HEK293 (cell line): Measurements from ENCODE around the gene SLC31A1.

Experiments
- BCL11B ChIP-seq: fragments of 450-650 bp; formaldehyde crosslinking; IDR thresholded peaks from 2 replicates; pipeline ENCODE4 v1.5.1; 2016; ENCODE audit warnings: low read depth, missing biosample characterization, missing genetic modification characterization
- ELK4 ChIP-seq: IDR thresholded peaks from 2 replicates; pipeline ENCODE4 v1.6.1; 2011; ENCODE audit warnings: mild to moderate bottlenecking, low read depth, low read length, borderline replicate concordance
- KLF16 ChIP-seq: fragments of 450-650 bp; formaldehyde crosslinking; IDR thresholded peaks from 2 replicates; pipeline ENCODE4 v1.5.1; 2017; ENCODE audit warnings: missing biosample characterization, missing genetic modification characterization
- PRDM4 ChIP-seq: fragments of 450-650 bp; formaldehyde crosslinking; IDR thresholded peaks from 2 replicates; pipeline ENCODE4 v1.5.1; 2017; ENCODE audit warnings: missing biosample characterization, missing genetic modification characterization
- REST ChIP-seq: fragments of 450-650 bp; formaldehyde crosslinking; IDR thresholded peaks from 2 replicates; pipeline ENCODE4 v1.5.1; 2016; ENCODE audit warnings: missing biosample characterization, missing genetic modification characterization
- TRIM28 ChIP-seq: IDR thresholded peaks from 2 replicates; pipeline ENCODE4 v1.6.1; 2011; ENCODE audit warnings: low read length, control low read depth, borderline replicate concordance
- ZNF416 ChIP-seq: fragments of 450-650 bp; formaldehyde crosslinking; IDR thresholded peaks from 2 replicates; pipeline ENCODE4 v1.5.1; 2016; ENCODE audit warnings: missing biosample characterization, missing genetic modification characterization
- ZNF423 ChIP-seq: fragments of 450-650 bp; formaldehyde crosslinking; IDR thresholded peaks from 2 replicates; pipeline ENCODE4 v1.5.1; 2016; ENCODE audit warnings: missing biosample characterization, missing genetic modification characterization
- ZNF449 ChIP-seq: fragments of 450-650 bp; formaldehyde crosslinking; IDR thresholded peaks from 2 replicates; pipeline ENCODE4 v1.5.1; 2017; ENCODE audit warnings: missing biosample characterization, mild to moderate bottlenecking, missing genetic modification characterization, moderate library complexity
- ZNF501 ChIP-seq: fragments of 450-650 bp; formaldehyde crosslinking; IDR thresholded peaks from 2 replicates; pipeline ENCODE4 v1.5.1; 2016; ENCODE audit warnings: missing biosample characterization, missing genetic modification characterization
- ZNF513 ChIP-seq: fragments of 450-650 bp; IDR thresholded peaks from 2 replicates; pipeline ENCODE4 v1.5.1; 2018; ENCODE audit warnings: missing biosample characterization, missing genetic modification characterization
- ZNF561 ChIP-seq: fragments of 450-650 bp; IDR thresholded peaks from 2 replicates; pipeline ENCODE4 v1.5.1; 2018; ENCODE audit warnings: missing biosample characterization, missing genetic modification characterization, borderline replicate concordance
- ZNF843 ChIP-seq: fragments of 450-650 bp; formaldehyde crosslinking; IDR thresholded peaks from 2 replicates; pipeline ENCODE4 v1.5.1; 2016; ENCODE audit warnings: missing biosample characterization, missing genetic modification characterization
- TF ChIP-seq, protein P1 (sequence below): fragments of 450-650 bp; formaldehyde crosslinking; conservative IDR thresholded peaks from 2 replicates; pipeline ENCODE4 v1.5.1; 2016; ENCODE audit warnings: low read depth, missing biosample characterization, missing genetic modification characterization
- TF ChIP-seq, protein P2 (sequence below): fragments of 450-650 bp; formaldehyde crosslinking; IDR thresholded peaks from 2 replicates; pipeline ENCODE4 v1.5.1; 2016; ENCODE audit warnings: missing biosample characterization, missing genetic modification characterization
- TF ChIP-seq, protein P3 (sequence below): fragments of 450-650 bp; formaldehyde crosslinking; IDR thresholded peaks from 2 replicates; pipeline ENCODE4 v1.5.1; 2016; ENCODE audit warnings: missing biosample characterization, missing genetic modification characterization

SLC31A1 gene

GRCh38 chr9:113275157-113276131 lies 54.1 kb downstream of the SLC31A1 start, which contains the start of the genes CDC26 and PRPF4 (continued):
- TF ChIP-seq ZNF561 (tag by site-specific recombination) (no peak), ZNF843 (tag by site-specific recombination) (no peak), PRDM4 (tag by site-specific recombination) (peak; percentile 47; the same call in 1 of the 2 replicates), TRIM28 (no peak), BCL11B (no peak), ZNF449 (tag by site-specific recombination) (0 out of 2 replicates have a peak, but pooled peaks have one; percentile 32), KLF16 (tag by site-specific recombination) (peak; percentile 50), ZNF501 (tag by site-specific recombination) (peak; percentile 69), ZNF423 (tag by site-specific recombination) (0 out of 2 replicates have a peak, but pooled peaks have one; percentile 11), ZNF513 (tag by site-specific recombination) (no peak), ELK4 (no peak), REST (tag by site-specific recombination) (no peak; the same call in 1 of the 2 replicates), ZNF416 (tag by site-specific recombination) (no peak)
- TF ChIP-seq, protein P1, sequence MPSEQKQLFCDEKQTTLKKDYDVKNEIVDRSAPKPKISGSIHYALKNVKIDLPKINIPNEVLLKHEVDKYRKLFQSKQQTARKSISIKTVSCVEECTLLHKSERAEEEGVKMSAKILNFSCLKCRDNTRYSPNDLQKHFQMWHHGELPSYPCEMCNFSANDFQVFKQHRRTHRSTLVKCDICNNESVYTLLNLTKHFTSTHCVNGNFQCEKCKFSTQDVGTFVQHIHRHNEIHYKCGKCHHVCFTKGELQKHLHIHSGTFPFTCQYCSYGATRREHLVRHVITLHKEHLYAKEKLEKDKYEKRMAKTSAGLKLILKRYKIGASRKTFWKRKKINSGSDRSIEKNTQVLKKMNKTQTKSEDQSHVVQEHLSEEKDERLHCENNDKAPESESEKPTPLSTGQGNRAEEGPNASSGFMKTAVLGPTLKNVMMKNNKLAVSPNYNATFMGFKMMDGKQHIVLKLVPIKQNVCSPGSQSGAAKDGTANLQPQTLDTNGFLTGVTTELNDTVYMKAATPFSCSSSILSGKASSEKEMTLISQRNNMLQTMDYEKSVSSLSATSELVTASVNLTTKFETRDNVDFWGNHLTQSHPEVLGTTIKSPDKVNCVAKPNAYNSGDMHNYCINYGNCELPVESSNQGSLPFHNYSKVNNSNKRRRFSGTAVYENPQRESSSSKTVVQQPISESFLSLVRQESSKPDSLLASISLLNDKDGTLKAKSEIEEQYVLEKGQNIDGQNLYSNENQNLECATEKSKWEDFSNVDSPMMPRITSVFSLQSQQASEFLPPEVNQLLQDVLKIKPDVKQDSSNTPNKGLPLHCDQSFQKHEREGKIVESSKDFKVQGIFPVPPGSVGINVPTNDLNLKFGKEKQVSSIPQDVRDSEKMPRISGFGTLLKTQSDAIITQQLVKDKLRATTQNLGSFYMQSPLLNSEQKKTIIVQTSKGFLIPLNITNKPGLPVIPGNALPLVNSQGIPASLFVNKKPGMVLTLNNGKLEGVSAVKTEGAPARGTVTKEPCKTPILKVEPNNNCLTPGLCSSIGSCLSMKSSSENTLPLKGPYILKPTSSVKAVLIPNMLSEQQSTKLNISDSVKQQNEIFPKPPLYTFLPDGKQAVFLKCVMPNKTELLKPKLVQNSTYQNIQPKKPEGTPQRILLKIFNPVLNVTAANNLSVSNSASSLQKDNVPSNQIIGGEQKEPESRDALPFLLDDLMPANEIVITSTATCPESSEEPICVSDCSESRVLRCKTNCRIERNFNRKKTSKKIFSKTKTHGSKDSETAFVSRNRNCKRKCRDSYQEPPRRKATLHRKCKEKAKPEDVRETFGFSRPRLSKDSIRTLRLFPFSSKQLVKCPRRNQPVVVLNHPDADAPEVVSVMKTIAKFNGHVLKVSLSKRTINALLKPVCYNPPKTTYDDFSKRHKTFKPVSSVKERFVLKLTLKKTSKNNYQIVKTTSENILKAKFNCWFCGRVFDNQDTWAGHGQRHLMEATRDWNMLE (tag by site-specific recombination): peak; percentile 68
- TF ChIP-seq, protein P2, sequence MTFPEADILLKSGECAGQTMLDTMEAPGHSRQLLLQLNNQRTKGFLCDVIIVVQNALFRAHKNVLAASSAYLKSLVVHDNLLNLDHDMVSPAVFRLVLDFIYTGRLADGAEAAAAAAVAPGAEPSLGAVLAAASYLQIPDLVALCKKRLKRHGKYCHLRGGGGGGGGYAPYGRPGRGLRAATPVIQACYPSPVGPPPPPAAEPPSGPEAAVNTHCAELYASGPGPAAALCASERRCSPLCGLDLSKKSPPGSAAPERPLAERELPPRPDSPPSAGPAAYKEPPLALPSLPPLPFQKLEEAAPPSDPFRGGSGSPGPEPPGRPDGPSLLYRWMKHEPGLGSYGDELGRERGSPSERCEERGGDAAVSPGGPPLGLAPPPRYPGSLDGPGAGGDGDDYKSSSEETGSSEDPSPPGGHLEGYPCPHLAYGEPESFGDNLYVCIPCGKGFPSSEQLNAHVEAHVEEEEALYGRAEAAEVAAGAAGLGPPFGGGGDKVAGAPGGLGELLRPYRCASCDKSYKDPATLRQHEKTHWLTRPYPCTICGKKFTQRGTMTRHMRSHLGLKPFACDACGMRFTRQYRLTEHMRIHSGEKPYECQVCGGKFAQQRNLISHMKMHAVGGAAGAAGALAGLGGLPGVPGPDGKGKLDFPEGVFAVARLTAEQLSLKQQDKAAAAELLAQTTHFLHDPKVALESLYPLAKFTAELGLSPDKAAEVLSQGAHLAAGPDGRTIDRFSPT (tag by site-specific recombination): peak; percentile 64; the same call in 1 of the 2 replicates
- TF ChIP-seq, protein P3, sequence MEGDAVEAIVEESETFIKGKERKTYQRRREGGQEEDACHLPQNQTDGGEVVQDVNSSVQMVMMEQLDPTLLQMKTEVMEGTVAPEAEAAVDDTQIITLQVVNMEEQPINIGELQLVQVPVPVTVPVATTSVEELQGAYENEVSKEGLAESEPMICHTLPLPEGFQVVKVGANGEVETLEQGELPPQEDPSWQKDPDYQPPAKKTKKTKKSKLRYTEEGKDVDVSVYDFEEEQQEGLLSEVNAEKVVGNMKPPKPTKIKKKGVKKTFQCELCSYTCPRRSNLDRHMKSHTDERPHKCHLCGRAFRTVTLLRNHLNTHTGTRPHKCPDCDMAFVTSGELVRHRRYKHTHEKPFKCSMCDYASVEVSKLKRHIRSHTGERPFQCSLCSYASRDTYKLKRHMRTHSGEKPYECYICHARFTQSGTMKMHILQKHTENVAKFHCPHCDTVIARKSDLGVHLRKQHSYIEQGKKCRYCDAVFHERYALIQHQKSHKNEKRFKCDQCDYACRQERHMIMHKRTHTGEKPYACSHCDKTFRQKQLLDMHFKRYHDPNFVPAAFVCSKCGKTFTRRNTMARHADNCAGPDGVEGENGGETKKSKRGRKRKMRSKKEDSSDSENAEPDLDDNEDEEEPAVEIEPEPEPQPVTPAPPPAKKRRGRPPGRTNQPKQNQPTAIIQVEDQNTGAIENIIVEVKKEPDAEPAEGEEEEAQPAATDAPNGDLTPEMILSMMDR (tag by site-specific recombination): no peak
